ENCODE data around the gene SRGN.

The SRGN gene

GRCh38 chr10:69060127-69060798 is 27.6 kb upstream of the SRGN start:
- no peak for DNase-seq (ENCODE audit: low read depth in 2 of 2, low spot score in 1 of 2)

GRCh38 chr10:69061305-69062161 is 26.4 kb upstream of the SRGN start:
- DNase-seq (ENCODE audit: low read depth in 2 of 2, low spot score in 1 of 2): no peak

GRCh38 chr10:69062901-69063300 is 25.0 kb upstream of the SRGN start:
- DNase-seq (ENCODE audit: low read depth in 2 of 2, low spot score in 1 of 2): no peak

GRCh38 chr10:69064762-69065328 is 23.1 kb upstream of the SRGN start:
- no peak for DNase-seq (ENCODE audit: low read depth in 2 of 2, low spot score in 1 of 2)

GRCh38 chr10:69065406-69066361 is 22.2 kb upstream of the SRGN start:
- DNase-seq (ENCODE audit: low read depth in 2 of 2, low spot score in 1 of 2): no peak

GRCh38 chr10:69067189-69067588 is 20.7 kb upstream of the SRGN start:
- DNase-seq (ENCODE audit: low read depth in 2 of 2, low spot score in 1 of 2): no peak

- DNase-seq (ENCODE audit: low read depth in 2 of 2, low spot score in 1 of 2): no peak
Measured at GRCh38 chr10:69068549-69068948, 19.4 kb upstream of the SRGN start.

GRCh38 chr10:69069090-69070042 is 18.5 kb upstream of the SRGN start:
- no peak for DNase-seq (ENCODE audit: low read depth in 2 of 2, low spot score in 1 of 2)

GRCh38 chr10:69070951-69071350 is 17.0 kb upstream of the SRGN start:
- no peak for DNase-seq (ENCODE audit: low read depth in 2 of 2, low spot score in 1 of 2)

- DNase-seq (ENCODE audit: low read depth in 2 of 2, low spot score in 1 of 2): no peak
Measured at GRCh38 chr10:69071610-69072009, 16.3 kb upstream of the SRGN start.

- DNase-seq (ENCODE audit: low read depth in 2 of 2, low spot score in 1 of 2): no peak
Measured at GRCh38 chr10:69073026-69073425, 14.9 kb upstream of the SRGN start.

GRCh38 chr10:69073736-69074364 is 14.1 kb upstream of the SRGN start:
- no peak for DNase-seq (ENCODE audit: low read depth in 2 of 2, low spot score in 1 of 2)

- DNase-seq (ENCODE audit: low read depth in 2 of 2, low spot score in 1 of 2): no peak
Measured at GRCh38 chr10:69074532-69074931, 13.4 kb upstream of the SRGN start.

GRCh38 chr10:69075431-69075830 is 12.5 kb upstream of the SRGN start:
- no peak for DNase-seq (ENCODE audit: low read depth in 2 of 2, low spot score in 1 of 2)

GRCh38 chr10:69078311-69078710 is 9.6 kb upstream of the SRGN start:
- DNase-seq (ENCODE audit: low read depth in 2 of 2, low spot score in 1 of 2): no peak

GRCh38 chr10:69080226-69080625 is 7.7 kb upstream of the SRGN start:
- DNase-seq (ENCODE audit: low read depth in 2 of 2, low spot score in 1 of 2): no peak

GRCh38 chr10:69086001-69086509 is 1.8 kb upstream of the SRGN start:
- no peak for DNase-seq (ENCODE audit: low read depth in 2 of 2, low spot score in 1 of 2)

- DNase-seq (ENCODE audit: low read depth in 2 of 2, low spot score in 1 of 2): no peak
Measured at GRCh38 chr10:69088471-69088769, 517 bp downstream of the SRGN start.

GRCh38 chr10:69088801-69089501 is 1.0 kb downstream of the SRGN start:
- no peak for DNase-seq (ENCODE audit: low read depth in 2 of 2, low spot score in 1 of 2)
